Fibroblast of pulmonary artery (primary cell): ENCODE results near the gene AFF3.

Source experiments
- DNase-seq: peaks from one replicate; pipeline ENCODE4 v3.0.0-alpha.2; 2010; ENCODE audit warnings: low read depth
- H3K4me3 ChIP-seq: replicated peaks from 2 replicates; pipeline ENCODE4 v1.5.1; 2011; ENCODE audit warnings: low read depth, mild to moderate bottlenecking, control low read depth, low read length, moderate library complexity
- TF ChIP-seq, protein P1 (sequence below): IDR thresholded peaks from 2 replicates; pipeline ENCODE4 v1.5.1; 2011; ENCODE audit warnings: mild to moderate bottlenecking, control low read depth, low read length, inconsistent platforms; ENCODE audit errors: missing control alignments

AFF3 gene

GRCh38 chr2:99571021-99571420 is 571.4 kb downstream of the AFF3 start:
- no peak for DNase-seq
- TF ChIP-seq, protein P1, sequence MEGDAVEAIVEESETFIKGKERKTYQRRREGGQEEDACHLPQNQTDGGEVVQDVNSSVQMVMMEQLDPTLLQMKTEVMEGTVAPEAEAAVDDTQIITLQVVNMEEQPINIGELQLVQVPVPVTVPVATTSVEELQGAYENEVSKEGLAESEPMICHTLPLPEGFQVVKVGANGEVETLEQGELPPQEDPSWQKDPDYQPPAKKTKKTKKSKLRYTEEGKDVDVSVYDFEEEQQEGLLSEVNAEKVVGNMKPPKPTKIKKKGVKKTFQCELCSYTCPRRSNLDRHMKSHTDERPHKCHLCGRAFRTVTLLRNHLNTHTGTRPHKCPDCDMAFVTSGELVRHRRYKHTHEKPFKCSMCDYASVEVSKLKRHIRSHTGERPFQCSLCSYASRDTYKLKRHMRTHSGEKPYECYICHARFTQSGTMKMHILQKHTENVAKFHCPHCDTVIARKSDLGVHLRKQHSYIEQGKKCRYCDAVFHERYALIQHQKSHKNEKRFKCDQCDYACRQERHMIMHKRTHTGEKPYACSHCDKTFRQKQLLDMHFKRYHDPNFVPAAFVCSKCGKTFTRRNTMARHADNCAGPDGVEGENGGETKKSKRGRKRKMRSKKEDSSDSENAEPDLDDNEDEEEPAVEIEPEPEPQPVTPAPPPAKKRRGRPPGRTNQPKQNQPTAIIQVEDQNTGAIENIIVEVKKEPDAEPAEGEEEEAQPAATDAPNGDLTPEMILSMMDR: no peak
- no peak overlapping the region for H3K4me3 ChIP-seq

DNA sequence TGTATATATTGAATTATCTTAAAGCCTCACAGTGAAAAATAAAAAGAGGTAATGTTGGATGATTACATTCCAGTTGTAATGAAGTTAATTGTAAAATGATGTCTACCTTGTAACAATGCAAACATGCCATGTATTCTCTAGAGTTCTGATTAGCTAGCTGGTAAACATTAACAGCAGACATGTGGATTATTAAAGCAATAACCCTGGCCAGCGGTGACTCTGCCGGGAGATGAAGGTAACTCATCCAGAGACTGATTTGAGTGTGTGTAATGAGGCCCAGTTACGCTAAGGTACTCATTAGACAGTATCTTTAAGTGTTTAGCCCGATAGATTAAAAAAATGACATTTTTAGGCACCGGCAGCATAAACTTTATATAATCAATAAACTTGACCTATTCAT is 573.0 kb downstream of the AFF3 start:
- no peak for DNase-seq
- no peak overlapping the region for H3K4me3 ChIP-seq
- TF ChIP-seq, protein P1: no peak

DNA sequence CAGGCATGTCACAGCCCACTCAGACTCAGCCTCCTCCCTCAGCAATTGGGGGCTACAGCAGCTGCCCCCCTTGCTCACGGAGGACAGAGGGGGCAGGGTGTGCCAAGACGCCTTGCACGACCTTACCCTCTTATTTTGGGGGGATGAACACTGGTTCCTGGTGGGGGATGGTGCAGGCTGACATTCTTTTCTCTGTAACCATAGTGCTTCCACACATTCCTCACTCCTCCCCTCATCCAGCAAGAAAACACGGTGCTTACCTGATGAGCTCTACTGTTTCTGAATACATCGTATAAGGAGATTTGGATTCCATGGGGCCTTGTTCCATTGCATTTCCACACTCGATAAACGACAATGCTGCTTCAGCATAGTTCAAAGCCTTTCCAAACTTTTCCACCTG is 577.2 kb downstream of the AFF3 start:
- no peak for DNase-seq
- TF ChIP-seq, protein P1: no peak
- no peak overlapping the region for H3K4me3 ChIP-seq

DNA sequence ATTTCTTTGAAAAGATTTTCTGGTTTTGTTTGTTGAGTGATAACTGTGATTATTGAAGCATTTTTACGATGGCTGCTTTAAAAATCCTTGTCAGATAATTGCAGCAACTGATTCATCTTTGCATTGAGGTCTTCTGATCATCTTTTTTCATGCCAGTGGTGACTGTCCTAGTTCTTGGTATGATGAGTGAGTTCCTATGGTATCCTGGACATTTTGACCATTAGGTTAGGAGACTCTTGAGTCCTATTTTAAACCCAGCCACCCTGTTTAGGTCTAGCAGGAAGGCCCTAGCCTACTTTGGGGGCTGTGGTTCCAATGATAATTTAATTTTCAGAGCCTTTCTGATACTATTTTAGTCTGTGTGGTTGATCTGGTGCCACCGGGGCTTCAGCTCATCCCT is 579.9 kb downstream of the AFF3 start:
- no peak overlapping the region for H3K4me3 ChIP-seq
- no peak for DNase-seq
- TF ChIP-seq, protein P1: no peak

- TF ChIP-seq, protein P1: no peak
- no peak overlapping the region for H3K4me3 ChIP-seq
- DNase-seq: no peak
Observed at GRCh38 chr2:99561804-99562203, 580.6 kb downstream of the AFF3 start.

DNA sequence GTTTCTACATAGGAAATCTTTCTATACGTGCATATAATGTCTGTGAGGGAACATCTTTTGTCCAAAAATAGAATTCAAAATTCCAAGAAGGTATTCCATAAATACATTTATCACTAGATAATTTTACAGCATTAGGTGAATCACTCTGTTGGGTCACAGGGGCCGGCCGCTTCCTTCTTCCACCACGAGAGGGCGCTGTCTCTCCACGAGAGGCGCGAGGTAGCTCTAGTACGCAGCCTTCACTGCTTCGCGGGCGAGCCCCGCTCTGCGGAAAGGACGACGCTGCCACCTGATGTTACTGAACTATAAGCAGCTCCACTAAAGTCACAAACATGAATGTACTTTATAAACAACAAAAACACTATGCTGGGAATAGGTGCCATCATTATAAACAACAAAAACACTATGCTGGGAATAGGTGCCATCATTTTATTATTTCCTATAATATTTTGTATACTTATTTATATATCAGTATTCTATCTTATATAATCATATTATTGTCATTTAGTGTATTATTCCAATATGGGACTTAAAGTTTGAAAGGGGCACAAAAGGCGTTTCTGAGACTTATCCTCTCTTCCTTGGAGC is 583.2 kb downstream of the AFF3 start:
- no peak overlapping the region for H3K4me3 ChIP-seq
- DNase-seq: peak; percentile 71
- TF ChIP-seq, protein P1: peak; percentile 97

DNA sequence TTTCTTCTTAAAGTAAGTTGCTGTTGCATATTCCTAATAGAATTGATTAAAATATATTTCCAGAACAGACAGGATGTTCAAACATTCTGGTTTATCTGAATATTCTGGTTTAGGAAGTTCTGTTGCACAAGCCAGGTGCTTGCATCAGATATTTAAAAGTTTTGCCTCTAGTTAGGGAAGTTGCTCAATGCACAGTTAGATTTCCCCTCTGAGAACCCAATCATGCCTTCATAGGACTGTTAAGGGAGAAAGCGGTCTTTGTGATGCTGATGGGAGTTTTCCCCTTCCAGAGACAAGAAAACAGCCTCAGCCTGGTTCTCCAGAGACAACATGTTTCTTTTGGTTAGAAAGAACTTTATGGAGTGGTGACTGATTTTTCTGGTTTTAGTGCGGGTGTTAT is 587.0 kb downstream of the AFF3 start:
- TF ChIP-seq, protein P1: no peak
- H3K4me3 ChIP-seq: no peak overlapping the region
- peak; percentile 6 for DNase-seq
